Thymus (tissue), 11 donors: Measurements from ENCODE around the gene KCNH8. TPM values are rescaled to one million over a fixed set of nuclear protein-coding genes. Genes with fewer than 3 reads are reported as not detected.

Experiments
- DNase-seq, 9 donors: peaks; one replicate each; pipeline ENCODE4 v3.0.0-alpha.2; 2013; ENCODE audit warnings: low spot score in 9 of 9, low read depth in 6 of 9, missing footprints in 1 of 9
- H3K27ac ChIP-seq, 2 donors: one replicate each; pipeline ENCODE4 v1.5.1; 2013; ENCODE audit warnings: control low read depth in 1 of 2, low read depth in 1 of 2, low read length in 1 of 2, mild to moderate bottlenecking in 1 of 2, moderate library complexity in 1 of 2
- H3K27me3 ChIP-seq, 2 donors: one replicate each; pipeline ENCODE4 v1.5.1; 2013; ENCODE audit warnings: low read length in 1 of 2; ENCODE audit not compliant: control insufficient read depth in 2 of 2, insufficient read depth in 1 of 2
- H3K36me3 ChIP-seq, 2 donors: one replicate each; pipeline ENCODE4 v1.5.1; 2013; ENCODE audit warnings: low read length in 1 of 2, mild to moderate bottlenecking in 1 of 2, moderate library complexity in 1 of 2; ENCODE audit not compliant: control insufficient read depth in 2 of 2, insufficient read depth in 2 of 2
- H3K4me1 ChIP-seq, 2 donors: one replicate each; pipeline ENCODE4 v1.5.1; 2013; ENCODE audit warnings: low read length in 2 of 2; ENCODE audit not compliant: control insufficient read depth in 2 of 2, insufficient read depth in 2 of 2
- H3K4me3 ChIP-seq, 2 donors: one replicate each; pipeline ENCODE4 v1.5.1; 2013; ENCODE audit warnings: low read length in 2 of 2, control low read depth in 1 of 2, mild to moderate bottlenecking in 1 of 2
- H3K9me3 ChIP-seq, 2 donors: one replicate each; pipeline ENCODE4 v1.5.1; 2013; ENCODE audit warnings: low read length in 1 of 2, mild to moderate bottlenecking in 1 of 2; ENCODE audit not compliant: control insufficient read depth in 2 of 2, insufficient read depth in 1 of 2
- WGBS: extraction: QIAGEN DNeasy Blood & Tissue Kit; methylation state at CpG from one replicate; pipeline ENCODE4 v1.1.7; 2013; 5-methylcytosine and 5-hydroxymethylcytosine counted together
- polyA plus RNA-seq: library from polyadenylated mRNA; stranded (reverse); fragments of 200-250 nt; gene quantifications from one replicate; pipeline ENCODE4 v1.2.3, GENCODE V29; 2013
- total RNA-seq: library from RNA; stranded (reverse); fragments of 120-200 nt; gene quantifications from one replicate; pipeline ENCODE4 v1.2.4, GENCODE V29; 2013
- donor health status: healthy.

The KCNH8 gene
- total and polyA plus RNA-seq, 2 donors = 0.33 to 0.80 TPM

DNA sequence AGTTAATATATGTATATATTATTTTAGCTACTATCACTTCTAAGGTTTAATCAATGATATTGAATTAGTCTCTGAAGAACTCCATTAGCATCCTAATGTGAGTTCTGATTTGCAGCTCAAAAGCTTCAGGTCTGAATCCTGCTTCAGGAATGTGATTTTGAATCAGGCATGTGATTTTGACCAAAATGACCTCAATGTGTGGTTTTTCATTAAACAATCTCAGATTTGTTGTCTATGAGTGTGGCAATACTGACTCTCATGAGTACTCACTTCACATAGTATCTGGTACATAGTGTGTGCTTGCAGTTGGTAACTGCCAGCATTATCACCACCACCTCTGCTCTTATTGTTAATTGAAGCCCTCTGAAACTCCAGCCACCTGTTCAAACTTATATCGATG, 251.0 kb downstream of the KCNH8 start:
- Histone ChIP-seq H3K36me3 (no peaks in the 10 kb centered on the region), H3K27me3 (no peaks in the 10 kb centered on the region), H3K9me3 (no peaks in the 10 kb centered on the region), H3K4me3 (no peak overlapping the region), H3K4me1 (no peaks in the 10 kb centered on the region), H3K27ac (no peak overlapping the region)
- 97% methylated on average over 1 of the region's 1 CpG for WGBS
- DNase-seq = no peak

DNA sequence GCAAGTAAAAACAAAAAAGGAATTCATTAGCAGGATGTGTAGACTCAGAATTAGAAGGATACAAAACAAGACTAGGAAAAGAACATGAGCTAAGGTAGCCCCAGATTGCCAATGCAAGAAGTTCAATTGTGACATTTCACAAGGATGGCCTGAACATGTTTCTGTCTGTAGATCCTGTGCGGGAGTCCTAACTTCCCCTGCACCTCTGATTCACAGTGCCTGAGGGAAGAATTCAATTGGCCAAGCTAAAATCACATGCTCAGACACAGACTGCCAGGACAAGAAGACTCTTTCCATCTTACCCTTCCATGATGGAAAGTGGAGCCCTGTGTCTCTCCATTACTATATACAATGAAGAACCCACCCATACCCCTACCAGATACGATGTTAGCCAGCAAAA, 251.5 kb downstream of the KCNH8 start:
- Histone ChIP-seq H3K9me3 (no peaks in the 10 kb centered on the region), H3K36me3 (no peaks in the 10 kb centered on the region), H3K27ac (no peak overlapping the region), H3K4me1 (no peaks in the 10 kb centered on the region), H3K4me3 (no peak overlapping the region), H3K27me3 (no peaks in the 10 kb centered on the region)
- 96% methylated on average over 2 of the region's 2 CpGs for WGBS
- no peak for DNase-seq

DNA sequence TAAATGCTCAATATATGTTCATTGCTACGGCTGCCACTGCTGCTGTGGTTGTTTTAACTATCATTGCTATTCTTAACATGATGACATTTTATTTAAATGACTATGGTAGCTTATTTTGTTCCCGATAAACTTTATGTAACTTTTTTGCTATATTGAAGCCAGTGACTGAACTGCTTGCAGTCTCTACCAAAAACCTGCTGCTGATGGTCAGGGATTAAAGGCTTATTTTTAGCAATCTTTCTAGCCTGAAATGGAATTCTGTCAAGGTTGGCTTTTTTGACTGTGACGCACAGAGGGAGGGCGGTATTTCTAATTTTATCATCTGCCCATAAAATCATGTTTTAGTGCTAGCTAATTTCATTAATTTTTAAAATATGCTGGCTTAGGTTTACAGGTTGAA, 271.8 kb downstream of the KCNH8 start:
- no peak for DNase-seq
- no peaks in the 10 kb centered on the region for H3K36me3 ChIP-seq
- 98% methylated on average over 4 of the region's 4 CpGs for WGBS
- H3K4me3 ChIP-seq = no peak overlapping the region
- no peak overlapping the region for H3K27ac ChIP-seq
- H3K27me3 ChIP-seq = no peaks in the 10 kb centered on the region
- no peaks in the 10 kb centered on the region for H3K9me3 ChIP-seq
- H3K4me1 ChIP-seq = no peaks in the 10 kb centered on the region

DNA sequence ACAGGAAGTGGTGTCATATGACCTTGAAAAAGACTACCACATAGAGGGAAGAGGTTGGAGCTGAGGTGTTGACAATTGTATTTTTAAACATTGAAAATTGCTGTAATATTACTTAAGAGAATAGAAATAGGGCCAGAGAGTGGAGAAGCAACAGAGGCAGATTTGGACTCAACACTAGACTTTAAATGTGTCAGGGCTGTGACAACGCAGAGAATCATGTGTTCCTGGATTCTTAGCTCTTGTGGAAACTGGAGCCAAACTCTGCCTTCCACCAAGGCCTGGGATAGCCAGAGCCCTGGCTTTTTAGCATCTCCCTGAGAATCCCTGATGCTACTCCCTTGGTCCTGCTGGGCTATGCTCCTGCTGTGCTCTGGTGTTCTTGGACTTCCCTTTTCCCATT, 277.5 kb downstream of the KCNH8 start:
- 97% methylated on average over 1 of the region's 1 CpG for WGBS
- no peaks in the 10 kb centered on the region for H3K9me3 ChIP-seq
- H3K27ac ChIP-seq = no peak overlapping the region
- no peaks in the 10 kb centered on the region for H3K27me3 ChIP-seq
- H3K4me1 ChIP-seq = no peaks in the 10 kb centered on the region
- no peaks in the 10 kb centered on the region for H3K36me3 ChIP-seq
- DNase-seq = no peak
- no peak overlapping the region for H3K4me3 ChIP-seq

DNA sequence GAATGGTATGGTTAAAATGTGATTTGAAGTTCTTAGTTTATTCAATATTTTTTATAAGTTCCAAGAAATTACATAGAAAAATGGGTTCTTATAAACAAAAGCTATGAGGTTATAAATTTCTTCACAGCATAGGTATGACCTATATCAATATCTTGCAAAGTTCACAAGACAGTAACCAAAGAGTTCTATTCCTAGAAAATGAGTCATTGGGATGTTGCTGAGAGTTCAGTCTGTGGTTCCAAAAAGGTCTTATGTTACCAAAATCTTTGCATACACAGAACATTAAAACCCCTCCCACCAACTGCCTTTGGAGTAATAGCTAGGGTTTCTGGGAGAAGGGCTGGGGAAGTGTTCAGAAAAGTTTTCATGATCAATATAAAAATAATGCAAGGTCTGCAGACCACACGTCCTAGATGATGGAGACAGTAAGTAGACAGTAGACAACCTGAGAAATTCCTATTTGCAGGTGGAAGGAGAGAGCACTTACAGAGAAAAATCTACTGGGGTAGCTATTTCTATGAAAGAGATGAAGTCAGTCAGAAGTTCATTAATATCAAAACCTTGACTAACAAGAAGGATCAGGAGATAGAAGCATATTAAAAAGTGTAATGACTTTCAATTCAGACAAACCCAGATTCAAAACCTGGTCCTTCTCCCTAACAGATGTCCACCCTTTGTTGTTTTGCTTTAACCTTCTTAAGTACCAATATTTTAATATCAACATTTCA, 279.3 kb downstream of the KCNH8 start:
- DNase-seq = no peak
- no peak overlapping the region for H3K27ac ChIP-seq
- no peaks in the 10 kb centered on the region for H3K9me3 ChIP-seq
- no peak overlapping the region for H3K4me3 ChIP-seq
- H3K36me3 ChIP-seq = no peaks in the 10 kb centered on the region
- H3K4me1 ChIP-seq = no peaks in the 10 kb centered on the region
- WGBS = 100% methylated on average over 1 of the region's 1 CpG
- no peaks in the 10 kb centered on the region for H3K27me3 ChIP-seq

DNA sequence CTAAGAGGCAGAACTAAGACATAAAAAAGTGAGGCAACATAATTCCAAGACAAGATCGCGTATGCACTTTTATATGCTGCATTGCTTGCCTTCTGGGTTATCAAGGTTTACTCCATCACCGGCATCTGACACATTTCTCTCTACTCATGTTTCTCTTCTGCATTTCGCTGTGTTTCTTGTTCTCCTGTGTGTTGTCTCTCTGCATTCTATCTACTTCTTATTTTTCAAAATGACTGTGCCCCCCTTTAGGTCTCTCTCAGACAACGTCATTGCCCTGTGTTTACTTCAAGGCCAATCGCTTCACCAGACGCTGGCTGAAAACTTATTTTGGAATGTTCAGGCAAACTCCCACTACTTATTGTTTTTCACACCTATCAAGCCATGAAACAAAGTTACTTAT, 280.4 kb downstream of the KCNH8 start:
- no peak overlapping the region for H3K27ac ChIP-seq
- DNase-seq = no peak
- no peak overlapping the region for H3K4me3 ChIP-seq
- no peaks in the 10 kb centered on the region for H3K4me1 ChIP-seq
- no peaks in the 10 kb centered on the region for H3K36me3 ChIP-seq
- H3K9me3 ChIP-seq = no peaks in the 10 kb centered on the region
- no peaks in the 10 kb centered on the region for H3K27me3 ChIP-seq
- 97% methylated on average over 7 of the region's 7 CpGs for WGBS

DNA sequence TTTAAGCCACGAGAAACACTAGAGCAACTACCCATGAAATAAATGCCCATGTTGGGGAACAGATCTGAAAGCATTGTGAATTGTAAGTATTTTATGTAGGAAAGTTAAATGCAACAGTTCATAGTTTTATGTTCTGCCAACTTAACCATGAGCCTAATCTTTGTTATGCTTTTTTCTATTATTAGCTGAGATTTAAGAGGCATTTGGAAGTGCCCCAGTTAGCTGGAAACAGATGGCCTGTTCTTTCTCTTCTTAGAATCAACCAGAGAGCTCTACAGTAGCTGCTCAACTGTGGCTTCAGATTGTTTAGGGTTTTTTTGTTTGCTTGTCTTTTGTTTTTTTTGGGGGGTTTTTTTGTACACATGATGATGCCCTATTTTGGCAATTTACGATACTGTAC, 284.4 kb downstream of the KCNH8 start:
- 95% methylated on average over 2 of the region's 2 CpGs for WGBS
- H3K27ac ChIP-seq = no peak overlapping the region
- DNase-seq = no peak
- no peaks in the 10 kb centered on the region for H3K4me1 ChIP-seq
- H3K27me3 ChIP-seq = no peaks in the 10 kb centered on the region
- H3K36me3 ChIP-seq = no peaks in the 10 kb centered on the region
- no peaks in the 10 kb centered on the region for H3K9me3 ChIP-seq
- H3K4me3 ChIP-seq = no peak overlapping the region

DNA sequence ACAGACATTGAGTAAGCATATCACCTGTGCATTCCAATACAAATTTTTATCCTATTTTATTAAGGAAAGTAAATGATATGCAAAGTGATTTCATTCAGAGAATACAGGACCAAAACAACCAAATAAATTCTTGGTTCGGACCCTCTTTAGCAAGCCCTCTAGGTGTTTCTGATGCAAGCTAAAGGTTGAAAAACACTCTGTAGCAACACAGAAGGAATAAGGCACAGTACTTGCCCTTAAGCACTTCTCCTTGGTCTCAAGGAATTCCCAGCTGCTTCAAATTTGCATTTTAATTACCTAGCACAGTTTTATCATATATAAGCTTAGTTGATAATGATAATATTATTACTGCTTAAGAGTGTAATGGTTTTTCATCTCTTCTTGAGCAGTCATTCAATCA, 288.4 kb downstream of the KCNH8 start:
- no peak overlapping the region for H3K4me3 ChIP-seq
- 99% methylated on average over 1 of the region's 1 CpG for WGBS
- H3K4me1 ChIP-seq = no peaks in the 10 kb centered on the region
- H3K9me3 ChIP-seq = no peaks in the 10 kb centered on the region
- H3K36me3 ChIP-seq = no peaks in the 10 kb centered on the region
- DNase-seq = no peak
- no peak overlapping the region for H3K27ac ChIP-seq
- no peaks in the 10 kb centered on the region for H3K27me3 ChIP-seq

DNA sequence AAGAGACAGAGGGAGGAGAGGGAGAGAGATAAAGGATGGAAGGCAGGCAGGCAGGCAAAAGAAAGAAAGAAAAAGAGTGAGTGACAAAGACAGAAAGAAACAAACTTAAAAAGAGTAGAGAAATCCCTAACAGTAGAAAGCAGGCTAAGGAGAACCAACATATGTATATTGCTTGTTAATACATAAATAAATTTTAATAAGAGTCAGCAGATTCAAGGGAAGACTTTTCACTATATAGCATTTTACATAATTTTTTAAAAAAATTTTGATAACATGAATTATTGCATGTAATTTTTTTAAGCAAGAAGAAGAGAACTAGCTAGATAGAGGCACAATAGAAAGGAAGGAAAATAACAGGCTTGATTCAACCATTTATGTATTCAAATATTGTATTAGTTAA, 291.6 kb downstream of the KCNH8 start:
- Histone ChIP-seq H3K9me3 (no peaks in the 10 kb centered on the region), H3K36me3 (no peaks in the 10 kb centered on the region), H3K4me1 (no peaks in the 10 kb centered on the region), H3K4me3 (no peak overlapping the region), H3K27me3 (no peaks in the 10 kb centered on the region), H3K27ac (no peak overlapping the region)
- DNase-seq = no peak

DNA sequence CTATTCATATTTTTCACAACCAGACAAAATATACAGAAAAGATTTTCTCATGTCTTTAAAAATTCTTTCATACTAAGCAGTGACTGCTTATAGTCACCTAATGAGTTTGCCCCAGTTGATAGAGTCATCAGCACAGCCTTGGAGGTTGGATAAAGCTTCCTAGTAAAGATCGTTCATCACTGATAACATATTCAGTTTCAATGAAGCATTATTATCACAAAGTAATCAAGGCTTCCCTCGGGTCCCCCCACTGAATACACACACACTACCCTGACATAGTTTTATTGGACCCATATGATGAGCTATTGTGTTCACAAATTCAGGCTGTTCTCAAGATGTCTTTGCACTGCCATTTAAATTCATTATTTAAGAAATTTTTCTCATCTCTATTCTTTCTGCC, 297.8 kb downstream of the KCNH8 start:
- Histone ChIP-seq H3K27me3 (no peaks in the 10 kb centered on the region), H3K9me3 (no peaks in the 10 kb centered on the region), H3K36me3 (no peaks in the 10 kb centered on the region), H3K4me1 (no peaks in the 10 kb centered on the region), H3K27ac (no peak overlapping the region), H3K4me3 (no peak overlapping the region)
- 92% methylated on average over 2 of the region's 2 CpGs for WGBS
- no peak for DNase-seq
